Liver (tissue), 3 donors: ENCODE measurements around the gene AOPEP.

Source experiments
- ATF3 ChIP-seq: IDR thresholded peaks from 2 replicates; pipeline ENCODE4 v1.6.1; 2016; ENCODE audit warnings: antibody characterized with exemption
- FOXA2 ChIP-seq: IDR thresholded peaks from 2 replicates; pipeline ENCODE4 v1.6.1; 2016; ENCODE audit warnings: antibody characterized with exemption
- GABPA ChIP-seq, 2 donors: IDR thresholded peaks in 1 of 2; conservative IDR thresholded peaks in 1 of 2; 2 replicates each; pipeline ENCODE4 v1.6.1; 2016; ENCODE audit warnings: antibody characterized with exemption in 2 of 2, mild to moderate bottlenecking in 1 of 2, moderate library complexity in 1 of 2
- JUND ChIP-seq, 2 donors: IDR thresholded peaks; 2 replicates each; pipeline ENCODE4 v1.6.1; 2016; ENCODE audit warnings: antibody characterized with exemption in 2 of 2
- MAX ChIP-seq: IDR thresholded peaks from 2 replicates; pipeline ENCODE4 v1.6.1; 2016; ENCODE audit warnings: antibody characterized with exemption
- RXRA ChIP-seq, 2 donors: IDR thresholded peaks; 2 replicates each; pipeline ENCODE4 v1.6.1; 2017 to 2018; ENCODE audit warnings: antibody characterized with exemption in 2 of 2, mild to moderate bottlenecking in 1 of 2
- SP1 ChIP-seq: IDR thresholded peaks from 2 replicates; pipeline ENCODE4 v1.6.1; 2018; ENCODE audit warnings: antibody characterized with exemption, mild to moderate bottlenecking
- TAF1 ChIP-seq: conservative IDR thresholded peaks from 2 replicates; pipeline ENCODE4 v1.6.1; 2016; ENCODE audit warnings: antibody characterized with exemption, mild to moderate bottlenecking
- YY1 ChIP-seq: IDR thresholded peaks from 2 replicates; pipeline ENCODE4 v1.6.1; 2016; ENCODE audit warnings: antibody characterized with exemption, mild to moderate bottlenecking
- ZBTB33 ChIP-seq: IDR thresholded peaks from 2 replicates; pipeline ENCODE4 v1.6.1; 2016; ENCODE audit warnings: antibody characterized with exemption
- TF ChIP-seq, protein P1 (sequence below): fragments of 150-350 bp; IDR thresholded peaks from 2 replicates; pipeline ENCODE4 v1.5.1; 2017; ENCODE audit warnings: improper control_type of control experiment, low read depth, low read length; ENCODE audit not compliant: missing input control
- TF ChIP-seq, protein P2 (sequence below): IDR thresholded peaks from 2 replicates; pipeline ENCODE4 v1.6.1; 2016; ENCODE audit warnings: antibody characterized with exemption, mild to moderate bottlenecking
- donor health status: healthy.
- donor health status: healthy.

- TF ChIP-seq SP1 (no peak), MAX (no peak), FOXA2 (no peak), YY1 (no peak), GABPA (IDR thresholded peaks at IDR 0.05 in 1 of 2, conservative IDR thresholded peaks at IDR 0.05 in 1 of 2) (no peak), ATF3 (no peak), RXRA (IDR thresholded peaks at IDR 0.05) (no peak), TAF1 (no peak), ZBTB33 (no peak), JUND (IDR thresholded peaks at IDR 0.05) (no peak)
- TF ChIP-seq, protein P1, sequence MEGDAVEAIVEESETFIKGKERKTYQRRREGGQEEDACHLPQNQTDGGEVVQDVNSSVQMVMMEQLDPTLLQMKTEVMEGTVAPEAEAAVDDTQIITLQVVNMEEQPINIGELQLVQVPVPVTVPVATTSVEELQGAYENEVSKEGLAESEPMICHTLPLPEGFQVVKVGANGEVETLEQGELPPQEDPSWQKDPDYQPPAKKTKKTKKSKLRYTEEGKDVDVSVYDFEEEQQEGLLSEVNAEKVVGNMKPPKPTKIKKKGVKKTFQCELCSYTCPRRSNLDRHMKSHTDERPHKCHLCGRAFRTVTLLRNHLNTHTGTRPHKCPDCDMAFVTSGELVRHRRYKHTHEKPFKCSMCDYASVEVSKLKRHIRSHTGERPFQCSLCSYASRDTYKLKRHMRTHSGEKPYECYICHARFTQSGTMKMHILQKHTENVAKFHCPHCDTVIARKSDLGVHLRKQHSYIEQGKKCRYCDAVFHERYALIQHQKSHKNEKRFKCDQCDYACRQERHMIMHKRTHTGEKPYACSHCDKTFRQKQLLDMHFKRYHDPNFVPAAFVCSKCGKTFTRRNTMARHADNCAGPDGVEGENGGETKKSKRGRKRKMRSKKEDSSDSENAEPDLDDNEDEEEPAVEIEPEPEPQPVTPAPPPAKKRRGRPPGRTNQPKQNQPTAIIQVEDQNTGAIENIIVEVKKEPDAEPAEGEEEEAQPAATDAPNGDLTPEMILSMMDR: no peak
- TF ChIP-seq, protein P2, sequence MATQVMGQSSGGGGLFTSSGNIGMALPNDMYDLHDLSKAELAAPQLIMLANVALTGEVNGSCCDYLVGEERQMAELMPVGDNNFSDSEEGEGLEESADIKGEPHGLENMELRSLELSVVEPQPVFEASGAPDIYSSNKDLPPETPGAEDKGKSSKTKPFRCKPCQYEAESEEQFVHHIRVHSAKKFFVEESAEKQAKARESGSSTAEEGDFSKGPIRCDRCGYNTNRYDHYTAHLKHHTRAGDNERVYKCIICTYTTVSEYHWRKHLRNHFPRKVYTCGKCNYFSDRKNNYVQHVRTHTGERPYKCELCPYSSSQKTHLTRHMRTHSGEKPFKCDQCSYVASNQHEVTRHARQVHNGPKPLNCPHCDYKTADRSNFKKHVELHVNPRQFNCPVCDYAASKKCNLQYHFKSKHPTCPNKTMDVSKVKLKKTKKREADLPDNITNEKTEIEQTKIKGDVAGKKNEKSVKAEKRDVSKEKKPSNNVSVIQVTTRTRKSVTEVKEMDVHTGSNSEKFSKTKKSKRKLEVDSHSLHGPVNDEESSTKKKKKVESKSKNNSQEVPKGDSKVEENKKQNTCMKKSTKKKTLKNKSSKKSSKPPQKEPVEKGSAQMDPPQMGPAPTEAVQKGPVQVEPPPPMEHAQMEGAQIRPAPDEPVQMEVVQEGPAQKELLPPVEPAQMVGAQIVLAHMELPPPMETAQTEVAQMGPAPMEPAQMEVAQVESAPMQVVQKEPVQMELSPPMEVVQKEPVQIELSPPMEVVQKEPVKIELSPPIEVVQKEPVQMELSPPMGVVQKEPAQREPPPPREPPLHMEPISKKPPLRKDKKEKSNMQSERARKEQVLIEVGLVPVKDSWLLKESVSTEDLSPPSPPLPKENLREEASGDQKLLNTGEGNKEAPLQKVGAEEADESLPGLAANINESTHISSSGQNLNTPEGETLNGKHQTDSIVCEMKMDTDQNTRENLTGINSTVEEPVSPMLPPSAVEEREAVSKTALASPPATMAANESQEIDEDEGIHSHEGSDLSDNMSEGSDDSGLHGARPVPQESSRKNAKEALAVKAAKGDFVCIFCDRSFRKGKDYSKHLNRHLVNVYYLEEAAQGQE: no peak
Observed at GRCh38 chr9:95091601-95092261, 365.2 kb downstream of the AOPEP start.
